IMR-90 (cell line): ENCODE data around the gene EIF2B5. TPM values are rescaled to one million over a fixed set of nuclear protein-coding genes. Genes with fewer than 3 reads are reported as not detected.

Source experiments
- ATAC-seq: fragments of 200-7000 bp; cut with Tn5 transposase; 2 replicates; pipeline ENCODE4 v1.9.1; 2020; ENCODE audit warnings: low read depth, mild to moderate bottlenecking, moderate library complexity
- BruUV-seq: library from RNA; stranded (reverse); fragments of 400-500 nt; replicated peaks from 2 replicates; lab custom pipeline; 2021; lab: Mats Ljungman, UMichigan
- CTCF ChIA-PET: fragments of 300-600 bp; formaldehyde crosslinking; extraction: SDS; loops from one replicate; lab custom pipeline; 2021; ENCODE audit warnings: antibody characterized with exemption; lab: Yijun Ruan, JAX
- POLR2A ChIA-PET: fragments of 300-600 bp; sonication (Branson Sonifier 250); formaldehyde crosslinking; loops from one replicate; lab custom pipeline; 2022; ENCODE audit warnings: antibody characterized with exemption; ENCODE audit not compliant: unreplicated experiment; lab: Charles Lee
- DNase-seq: peaks from one replicate; pipeline ENCODE4 v3.0.0; 2013
- H2AFZ ChIP-seq: replicated peaks from 2 replicates; pipeline ENCODE3; 2013; ENCODE audit warnings: low read length, mild to moderate bottlenecking; ENCODE audit not compliant: poor library complexity
- H2AK5ac ChIP-seq: 2 replicates; pipeline ENCODE4 v1.6.1; 2013; ENCODE audit warnings: low read depth, low read length, inconsistent platforms
- H2AK9ac ChIP-seq: replicated peaks from 2 replicates; pipeline ENCODE3; 2013; ENCODE audit warnings: mild to moderate bottlenecking, low read depth, low read length, moderate library complexity; ENCODE audit not compliant: poor library complexity
- H2BK120ac ChIP-seq: 2 replicates; pipeline ENCODE4 v1.6.1; 2013; ENCODE audit warnings: low read depth, low read length, inconsistent platforms
- H2BK15ac ChIP-seq: 3 replicates; pipeline ENCODE4 v1.6.1; 2013; ENCODE audit warnings: low read depth, low read length, inconsistent platforms
- H2BK20ac ChIP-seq: 2 replicates; pipeline ENCODE4 v1.6.1; 2013; ENCODE audit warnings: low read depth, mild to moderate bottlenecking, inconsistent platforms, low read length, moderate library complexity
- H2BK5ac ChIP-seq: 2 replicates; pipeline ENCODE4 v1.6.1; 2013; ENCODE audit warnings: mild to moderate bottlenecking, low read depth, low read length, inconsistent platforms; ENCODE audit not compliant: poor library complexity, severe bottlenecking
- H3K14ac ChIP-seq: replicated peaks from 2 replicates; pipeline ENCODE4 v1.6.1; 2013; ENCODE audit warnings: low read depth, low read length, inconsistent platforms
- H3K18ac ChIP-seq: 2 replicates; pipeline ENCODE4 v1.6.1; 2013; ENCODE audit warnings: low read depth, low read length, control low read depth
- H3K23ac ChIP-seq: 2 replicates; pipeline ENCODE4 v1.6.1; 2013; ENCODE audit warnings: low read depth, low read length, inconsistent platforms
- H3K27ac ChIP-seq: 2 replicates; pipeline ENCODE4 v1.5.1; 2013; ENCODE audit warnings: mild to moderate bottlenecking, control low read depth, low read length; ENCODE audit not compliant: insufficient read depth
- H3K27me3 ChIP-seq: 2 replicates; pipeline ENCODE4 v1.6.1; 2013; ENCODE audit warnings: low read length; ENCODE audit not compliant: control insufficient read depth, insufficient read depth
- H3K36me3 ChIP-seq: 2 replicates; pipeline ENCODE4 v1.6.1; 2013; ENCODE audit warnings: low read length, mixed read lengths; ENCODE audit not compliant: control insufficient read depth, insufficient read depth
- H3K4ac ChIP-seq: 2 replicates; pipeline ENCODE4 v1.6.1; 2013; ENCODE audit warnings: low read depth, low read length, inconsistent platforms
- H3K4me1 ChIP-seq: 2 replicates; pipeline ENCODE4 v1.6.1; 2013; ENCODE audit warnings: low read length, mixed read lengths; ENCODE audit not compliant: control insufficient read depth, insufficient read depth
- H3K4me2 ChIP-seq: 2 replicates; pipeline ENCODE4 v1.6.1; 2013; ENCODE audit warnings: low read depth, mild to moderate bottlenecking, control low read depth, low read length, moderate library complexity
- H3K4me3 ChIP-seq: 2 replicates; pipeline ENCODE4 v1.5.1; 2013; ENCODE audit warnings: low read depth, mild to moderate bottlenecking, control low read depth, low read length, moderate library complexity; ENCODE audit not compliant: insufficient read depth
- H3K56ac ChIP-seq: 2 replicates; pipeline ENCODE4 v1.6.1; 2013; ENCODE audit warnings: low read length, inconsistent platforms; ENCODE audit not compliant: insufficient read depth; ENCODE audit errors: extremely low read depth
- H3K79me1 ChIP-seq, 2 experiments: 2 replicates each; pipeline ENCODE4 v1.6.1; 2013; ENCODE audit warnings: low read length in 2 of 2, inconsistent platforms in 1 of 2, low read depth in 1 of 2
- H3K9ac ChIP-seq: 2 replicates; pipeline ENCODE4 v1.6.1; 2013; ENCODE audit warnings: low read depth, low read length, control low read depth
- H3K9me1 ChIP-seq: 2 replicates; pipeline ENCODE4 v1.6.1; 2013; ENCODE audit warnings: low read length, inconsistent platforms; ENCODE audit not compliant: insufficient read depth
- H3K9me3 ChIP-seq: 2 replicates; pipeline ENCODE4 v1.6.1; 2013; ENCODE audit warnings: low read length; ENCODE audit not compliant: control insufficient read depth, insufficient read depth
- H4K20me1 ChIP-seq: 2 replicates; pipeline ENCODE4 v1.6.1; 2013; ENCODE audit warnings: low read length, inconsistent platforms; ENCODE audit not compliant: insufficient read depth
- H4K5ac ChIP-seq: 2 replicates; pipeline ENCODE4 v1.6.1; 2013; ENCODE audit warnings: mild to moderate bottlenecking, low read depth, low read length, control low read depth
- H4K8ac ChIP-seq, 2 experiments: 2 replicates each; pipeline ENCODE4 v1.6.1; 2013; ENCODE audit warnings: low read depth in 2 of 2, low read length in 2 of 2, control low read depth in 1 of 2, inconsistent platforms in 1 of 2
- H4K91ac ChIP-seq: 2 replicates; pipeline ENCODE4 v1.6.1; 2013; ENCODE audit warnings: low read depth, low read length, inconsistent platforms; ENCODE audit not compliant: insufficient read depth
- CHD1 ChIP-seq: IDR thresholded peaks from 2 replicates; pipeline ENCODE4 v1.6.1; 2012; ENCODE audit warnings: low read depth, low read length, improper control_type of control experiment
- FOS ChIP-seq: fragments of 150-350 bp; IDR thresholded peaks from 2 replicates; pipeline ENCODE4 v1.6.1; 2016; ENCODE audit warnings: low read depth, low read length
- MXI1 ChIP-seq: IDR thresholded peaks from 2 replicates; pipeline ENCODE4 v1.6.1; 2012; ENCODE audit warnings: low read depth, mild to moderate bottlenecking, low read length, moderate library complexity, borderline replicate concordance
- POLR2A ChIP-seq: IDR thresholded peaks from 2 replicates; pipeline ENCODE4 v1.6.1; 2012; ENCODE audit warnings: mild to moderate bottlenecking, low read depth, low read length
- RCOR1 ChIP-seq: IDR thresholded peaks from 2 replicates; pipeline ENCODE4 v1.6.1; 2012; ENCODE audit warnings: mild to moderate bottlenecking, low read length, improper control_type of control experiment; ENCODE audit not compliant: insufficient replicate concordance
- SMC3 ChIP-seq: fragments of 150-350 bp; IDR thresholded peaks from 2 replicates; pipeline ENCODE4 v1.6.1; 2016; ENCODE audit warnings: low read depth, mild to moderate bottlenecking, antibody characterized with exemption, low read length, moderate library complexity
- WGBS, 2 experiments: methylation state at CpG; one replicate each; pipeline versions ENCODE4 v1.1.5 to v1.1.7; 2013; ENCODE audit warnings: missing lambda C conversion rate in 2 of 2; ENCODE audit not compliant: insufficient read length in 1 of 2; ENCODE audit errors: extremely low coverage in 2 of 2; 5-methylcytosine and 5-hydroxymethylcytosine counted together
- dilution Hi-C: fragments of 300-500 bp; cut with HindIII; formaldehyde crosslinking; loops from one replicate; pipeline ENCODE4 v1.14.3; 2018; ENCODE audit warnings: low sequenced_read_pairs; ENCODE audit not compliant: unreplicated experiment
- in situ Hi-C: fragments of 300-500 bp; cut with MboI; formaldehyde crosslinking; loops from 3 replicates; pipeline ENCODE4 v1.14.3; 2019; ENCODE audit warnings: low sequenced_read_pairs, inconsistent platforms, mixed read lengths
- intact Hi-C: fragments of 100-400 bp; cut with micrococcal nuclease; formaldehyde crosslinking; loops from 2 replicates; pipeline ENCODE4 v1.10.0; 2022
- polyA plus RNA-seq, 3 experiments: library from polyadenylated mRNA; depleted of rRNA; stranded (reverse); fragments of >200 nt; gene quantifications; 2 replicates each; pipeline ENCODE4 v1.2.3, GENCODE V29; 2012; ENCODE audit warnings: low replicate concordance in 1 of 3
- total RNA-seq: library from RNA; depleted of rRNA; stranded (reverse); fragments of >200 nt; gene quantifications from 2 replicates; pipeline ENCODE4 v1.2.3, GENCODE V29; 2012
- TF ChIP-seq, protein P1 (sequence below): conservative IDR thresholded peaks from 2 replicates; pipeline ENCODE4 v1.5.1; 2012; ENCODE audit warnings: mild to moderate bottlenecking, low read depth, low read length, improper control_type of control experiment

Gene EIF2B5
- total and polyA plus RNA-seq, 2 of the 4 experiments (the other 2 are of a cell fraction) = 31.7 to 37.6 TPM

DNA sequence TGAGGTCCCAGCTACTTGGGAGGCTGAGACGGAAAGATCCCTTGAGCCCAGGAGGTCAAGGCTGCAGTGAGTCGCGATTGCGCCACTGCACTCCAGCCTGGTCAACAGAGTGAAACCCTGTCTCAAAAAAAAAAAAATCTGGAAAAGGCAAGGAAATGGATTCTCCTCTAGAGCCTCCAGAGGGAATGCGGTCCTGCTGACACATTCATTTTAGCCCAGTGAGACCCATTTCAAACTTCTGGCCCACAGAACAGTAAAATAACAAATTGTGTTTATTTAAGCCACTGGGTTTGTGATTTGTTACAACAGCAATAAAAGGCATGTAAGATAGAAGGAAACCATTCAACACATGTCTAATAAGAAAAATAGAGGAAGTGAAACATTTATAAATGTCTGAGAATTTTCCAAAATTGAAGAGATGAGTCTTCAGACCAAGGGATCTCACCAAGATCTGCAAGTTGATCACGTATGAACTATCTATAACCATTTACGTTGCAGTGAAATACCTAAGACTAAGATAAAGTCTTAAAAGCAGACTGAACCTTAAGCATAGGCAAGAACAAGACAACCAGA lies 38.3 kb upstream of the EIF2B5 start, which contains the start of gene HTR3E:
Gene HTR3E, plus strand, starts transcription at position 254 of the 573 bp plus-strand sequence. CDS start 466 bp downstream, outside the sequence.
- no peak for TF ChIP-seq SMC3
- TF ChIP-seq, protein P1, sequence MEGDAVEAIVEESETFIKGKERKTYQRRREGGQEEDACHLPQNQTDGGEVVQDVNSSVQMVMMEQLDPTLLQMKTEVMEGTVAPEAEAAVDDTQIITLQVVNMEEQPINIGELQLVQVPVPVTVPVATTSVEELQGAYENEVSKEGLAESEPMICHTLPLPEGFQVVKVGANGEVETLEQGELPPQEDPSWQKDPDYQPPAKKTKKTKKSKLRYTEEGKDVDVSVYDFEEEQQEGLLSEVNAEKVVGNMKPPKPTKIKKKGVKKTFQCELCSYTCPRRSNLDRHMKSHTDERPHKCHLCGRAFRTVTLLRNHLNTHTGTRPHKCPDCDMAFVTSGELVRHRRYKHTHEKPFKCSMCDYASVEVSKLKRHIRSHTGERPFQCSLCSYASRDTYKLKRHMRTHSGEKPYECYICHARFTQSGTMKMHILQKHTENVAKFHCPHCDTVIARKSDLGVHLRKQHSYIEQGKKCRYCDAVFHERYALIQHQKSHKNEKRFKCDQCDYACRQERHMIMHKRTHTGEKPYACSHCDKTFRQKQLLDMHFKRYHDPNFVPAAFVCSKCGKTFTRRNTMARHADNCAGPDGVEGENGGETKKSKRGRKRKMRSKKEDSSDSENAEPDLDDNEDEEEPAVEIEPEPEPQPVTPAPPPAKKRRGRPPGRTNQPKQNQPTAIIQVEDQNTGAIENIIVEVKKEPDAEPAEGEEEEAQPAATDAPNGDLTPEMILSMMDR = no peak
- TF ChIP-seq FOS = no peak
- no peak for TF ChIP-seq POLR2A
- no peak for TF ChIP-seq MXI1
- no peak for TF ChIP-seq CHD1
- no peak for TF ChIP-seq RCOR1
- CTCF ChIA-PET = no interaction called here
- WGBS, 2 experiments = 88% methylated on average over 4 of the region's 7 CpGs; no CpG with 5 or more reads in 1 of the 2 experiments

More for the DNA sequence above, 38.3 kb upstream of the EIF2B5 start, which contains the start of gene HTR3E:
- no peak within 1 kb of the TSS for H3K56ac ChIP-seq
- no peak within 1 kb of the TSS for H3K4me3 ChIP-seq
- H4K5ac ChIP-seq = no peak within 1 kb of the TSS
- no peak within 1 kb of the TSS for H2AFZ ChIP-seq
- no peaks in the 10 kb centered on the region for H3K9me1 ChIP-seq
- H3K4me2 ChIP-seq = no peak within 1 kb of the TSS
- H2BK15ac ChIP-seq = no peak within 1 kb of the TSS
- BruUV-seq = no TSS peak
- in situ Hi-C loops = no loop called here
- no peak within 1 kb of the TSS for H4K91ac ChIP-seq
- H3K4ac ChIP-seq = no peak within 1 kb of the TSS
- H3K23ac ChIP-seq = no peak within 1 kb of the TSS
- dilution Hi-C loops = no loop called here
- intact Hi-C loops = no loop called here
- POLR2A ChIA-PET = no interaction called here
- no peak within 1 kb of the TSS for H3K18ac ChIP-seq
- H2BK120ac ChIP-seq = no peak within 1 kb of the TSS
- no peak within 1 kb of the TSS for H2AK9ac ChIP-seq
- no peak within 1 kb of the TSS for H3K27ac ChIP-seq
- H3K36me3 ChIP-seq = no peaks in the 10 kb centered on the region
- H4K8ac ChIP-seq = no peak within 1 kb of the TSS
- H3K79me1 ChIP-seq = no peaks in the 10 kb centered on the region
- peaks cover 1% of the 10 kb centered on the region; the same call in 1 of the 2 replicates for H3K4me1 ChIP-seq
- H3K9me3 ChIP-seq = peaks cover 9% of the 10 kb centered on the region
- no peaks in the 10 kb centered on the region for H4K20me1 ChIP-seq
- peaks cover 5% of the 10 kb centered on the region; the same call in 1 of the 2 replicates for H3K27me3 ChIP-seq
- no peak within 1 kb of the TSS for H2BK5ac ChIP-seq
- ATAC-seq (no peak), DNase-seq (no peak)
- no peak within 1 kb of the TSS for H3K14ac ChIP-seq
- H2BK20ac ChIP-seq = no peak within 1 kb of the TSS
- H3K9ac ChIP-seq = no peak within 1 kb of the TSS
- H2AK5ac ChIP-seq = no peak within 1 kb of the TSS
